ENCODE measurements around the gene IL31RA.

Gene IL31RA

DNA sequence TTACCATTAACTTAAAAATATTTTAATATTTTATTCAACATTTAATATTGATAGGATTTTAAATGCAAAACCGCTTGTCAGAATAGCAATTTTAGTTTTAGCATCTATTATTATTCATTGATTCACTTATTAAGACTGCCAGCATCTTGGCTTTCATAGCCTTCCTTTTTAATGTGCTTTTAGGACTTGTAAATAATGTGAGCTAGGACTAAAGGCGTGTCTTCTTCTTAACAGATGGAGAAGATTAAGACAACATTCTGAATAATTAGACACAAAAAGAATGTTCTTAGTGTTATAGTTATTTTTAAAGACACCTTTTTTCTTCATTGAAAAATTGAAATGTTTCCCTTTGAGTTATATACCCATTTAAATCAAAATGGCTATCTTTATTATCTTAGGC is 6.9 kb downstream of the IL31RA start:
- no peak for DNase-seq (ENCODE audit: low read depth in 1 of 2, low spot score in 1 of 2)

DNA sequence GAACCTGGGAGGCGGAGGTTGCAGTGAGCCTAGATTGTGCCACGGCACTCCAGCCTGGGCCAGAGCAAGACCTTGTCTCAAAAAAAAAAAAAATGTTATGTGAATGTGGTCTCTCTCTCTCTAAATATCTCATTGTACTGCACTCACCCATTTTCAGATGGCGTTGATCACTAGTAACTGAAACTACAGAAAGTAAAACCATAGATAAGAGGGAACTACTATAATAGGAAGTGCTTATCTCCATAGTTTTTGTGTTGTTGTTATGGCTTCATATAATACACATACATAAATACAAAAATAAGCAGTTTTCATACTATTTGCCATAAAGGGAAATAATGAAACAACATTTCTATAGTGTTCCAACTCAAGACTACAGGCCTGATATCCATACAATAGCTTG is 9.1 kb downstream of the IL31RA start:
- DNase-seq (ENCODE audit: low read depth in 1 of 2, low spot score in 1 of 2): no peak

GRCh38 chr5:55860709-55861108 is 9.6 kb downstream of the IL31RA start:
- DNase-seq (ENCODE audit: low read depth in 1 of 2, low spot score in 1 of 2): no peak

DNA sequence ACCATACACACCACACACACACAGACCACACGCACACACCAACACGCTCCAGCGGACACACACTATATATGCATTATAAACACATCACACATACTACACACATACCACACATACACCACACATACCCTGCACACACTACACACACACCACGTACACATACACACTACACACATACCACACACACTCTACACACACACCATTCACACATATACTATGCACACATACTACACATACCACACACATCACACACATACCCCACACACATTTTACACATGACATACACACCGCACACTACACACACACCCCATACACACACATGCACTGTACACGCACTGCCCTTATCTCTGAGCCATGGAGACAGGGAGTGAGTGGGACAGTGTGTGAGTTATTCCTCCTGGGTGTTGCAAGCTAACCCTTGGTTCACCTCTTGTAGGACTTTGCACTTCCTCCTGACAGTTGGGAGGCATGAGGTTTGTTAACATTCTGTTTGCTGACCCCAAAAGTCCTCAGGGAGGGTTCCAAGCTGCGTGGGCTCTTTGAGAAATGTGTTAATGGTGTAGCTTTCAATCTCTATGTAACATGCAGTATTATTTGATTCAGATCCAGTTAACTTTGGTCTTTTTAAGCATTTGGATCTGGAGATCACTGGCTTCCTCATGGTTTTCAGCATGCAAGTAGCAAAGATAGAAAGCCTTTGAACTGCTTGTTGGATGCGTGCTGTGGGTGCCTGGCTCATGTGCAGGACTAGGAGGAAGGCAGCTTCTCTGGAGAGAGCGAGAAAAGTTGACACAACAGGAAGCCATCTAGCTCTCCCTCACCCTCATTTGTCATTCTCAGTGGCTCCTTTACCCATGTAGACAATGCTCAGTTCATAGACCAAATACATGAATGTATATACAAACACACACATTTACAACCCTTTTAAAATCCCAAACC is 13.7 kb downstream of the IL31RA start:
- DNase-seq (ENCODE audit: low read depth in 1 of 2, low spot score in 1 of 2): no peak

- DNase-seq (ENCODE audit: low read depth in 1 of 2, low spot score in 1 of 2): no peak
Observed at GRCh38 chr5:55865831-55866230, 14.7 kb downstream of the IL31RA start.

GRCh38 chr5:55866485-55866884 is 15.3 kb downstream of the IL31RA start:
- DNase-seq (ENCODE audit: low read depth in 1 of 2, low spot score in 1 of 2): no peak

DNA sequence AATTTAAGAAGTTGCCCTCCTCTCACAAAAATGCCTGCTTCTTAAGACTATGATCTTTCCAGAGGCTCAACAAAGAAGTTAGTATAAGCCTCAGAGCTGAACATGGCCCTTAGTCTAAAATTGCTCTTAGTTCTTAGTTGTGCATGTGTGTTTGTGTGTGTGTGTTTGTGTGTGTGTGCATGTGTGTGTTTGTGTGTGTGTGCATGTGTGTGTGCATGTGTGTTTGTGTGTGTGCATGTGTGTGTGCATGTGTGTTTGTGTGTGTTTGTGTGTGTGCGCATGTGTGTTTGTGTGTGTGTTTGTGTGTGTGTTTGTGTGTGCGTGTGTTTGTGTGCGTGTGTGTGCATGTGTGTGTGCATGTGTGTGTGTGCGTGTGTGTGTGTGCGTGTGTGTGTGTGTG is 15.8 kb downstream of the IL31RA start:
- DNase-seq (ENCODE audit: low read depth in 1 of 2, low spot score in 1 of 2): no peak

- peak; percentile 10 to 47 for DNase-seq (ENCODE audit: low read depth in 1 of 2, low spot score in 1 of 2)
Observed at GRCh38 chr5:55868846-55869245, 17.7 kb downstream of the IL31RA start.

DNA sequence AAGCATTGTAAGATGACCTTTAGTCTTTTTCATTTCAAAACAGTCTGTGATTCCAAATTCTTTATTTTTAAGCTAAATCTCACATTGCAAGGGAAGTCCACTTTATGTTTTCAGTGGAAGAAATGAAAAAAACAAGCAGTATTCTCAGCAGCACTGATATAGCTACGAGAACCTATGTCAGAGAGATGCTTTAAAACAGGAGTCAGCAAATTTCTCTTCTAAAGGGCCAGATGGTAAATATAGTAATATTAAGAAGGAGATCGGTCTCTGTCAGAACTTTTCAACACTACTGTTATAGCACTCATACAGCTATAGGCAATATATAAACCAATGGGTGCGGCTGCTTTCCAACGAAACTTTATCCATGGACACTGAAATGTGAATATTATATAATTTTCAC is 18.7 kb downstream of the IL31RA start:
- DNase-seq (ENCODE audit: low read depth in 1 of 2, low spot score in 1 of 2): no peak

GRCh38 chr5:55873234-55873633 is 22.1 kb downstream of the IL31RA start:
- no peak for DNase-seq (ENCODE audit: low read depth in 1 of 2, low spot score in 1 of 2)

DNA sequence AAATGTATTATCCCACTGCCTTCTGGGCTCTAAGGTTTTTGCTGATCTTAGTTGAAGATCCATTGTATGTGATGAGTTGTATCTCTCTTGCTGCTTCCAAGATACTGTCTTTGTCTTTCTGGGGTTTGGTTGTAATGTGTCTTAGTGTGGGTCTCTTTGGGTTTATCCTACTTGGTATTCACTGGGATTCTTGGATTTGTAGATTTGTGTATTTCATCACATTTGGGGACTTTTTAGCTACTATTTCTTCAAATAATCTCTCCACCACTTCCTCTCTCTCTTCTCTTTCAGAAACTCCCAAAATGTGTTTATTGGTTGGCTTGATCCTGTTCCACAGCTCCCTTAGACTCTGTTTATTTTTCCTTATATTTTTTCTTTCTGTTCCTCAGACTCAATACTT is 26.5 kb downstream of the IL31RA start:
- DNase-seq (ENCODE audit: low read depth in 1 of 2, low spot score in 1 of 2): no peak

DNA sequence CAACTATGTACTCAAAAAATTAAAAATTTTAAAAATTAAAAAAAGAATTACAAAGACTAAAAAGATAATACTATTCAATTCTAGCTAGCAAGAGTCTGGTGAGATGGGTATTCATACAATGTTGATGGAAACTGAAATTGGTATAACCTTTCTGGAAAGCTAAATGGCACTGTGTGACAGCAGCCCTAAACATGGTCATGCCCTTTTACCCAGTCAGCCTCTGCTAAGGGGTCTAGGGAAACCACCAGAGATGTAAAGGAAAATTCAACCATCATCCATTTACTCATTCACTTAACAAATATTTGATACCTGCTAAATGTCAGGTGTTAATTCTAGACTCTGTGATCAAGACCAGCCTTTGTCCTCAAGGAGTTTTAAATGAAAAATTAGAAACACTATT is 29.3 kb downstream of the IL31RA start:
- no peak for DNase-seq (ENCODE audit: low read depth in 1 of 2, low spot score in 1 of 2)

DNA sequence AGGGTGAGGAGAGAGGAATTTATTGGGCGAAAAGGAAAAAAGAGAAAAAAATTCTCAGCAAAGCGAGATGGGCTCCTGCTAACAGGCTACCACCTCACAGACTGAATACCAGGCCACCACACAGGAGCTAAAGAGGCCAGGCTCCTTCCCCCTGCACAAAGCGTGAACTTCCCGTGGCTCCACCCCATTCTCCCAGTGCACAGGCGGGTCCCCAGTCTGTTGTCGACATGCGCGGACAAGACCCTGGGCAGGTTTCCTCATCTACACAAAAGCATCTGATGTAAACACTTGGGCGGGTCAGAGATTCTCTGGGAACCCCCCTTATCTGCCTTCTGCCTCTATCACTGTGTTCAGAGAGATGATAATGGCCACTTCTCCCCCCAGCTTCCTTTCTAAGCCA is 34.2 kb downstream of the IL31RA start:
- DNase-seq (ENCODE audit: low read depth in 1 of 2, low spot score in 1 of 2): no peak

- no peak for DNase-seq (ENCODE audit: low read depth in 1 of 2, low spot score in 1 of 2)
Observed at GRCh38 chr5:55888205-55888604, 37.0 kb downstream of the IL31RA start.

- DNase-seq (ENCODE audit: low read depth in 1 of 2, low spot score in 1 of 2): no peak
Observed at GRCh38 chr5:55892479-55892878, 41.3 kb downstream of the IL31RA start.

GRCh38 chr5:55894135-55894534 is 43.0 kb downstream of the IL31RA start:
- no peak for DNase-seq (ENCODE audit: low read depth in 1 of 2, low spot score in 1 of 2)

GRCh38 chr5:55895346-55895745 is 44.2 kb downstream of the IL31RA start:
- DNase-seq (ENCODE audit: low read depth in 1 of 2, low spot score in 1 of 2): no peak

DNA sequence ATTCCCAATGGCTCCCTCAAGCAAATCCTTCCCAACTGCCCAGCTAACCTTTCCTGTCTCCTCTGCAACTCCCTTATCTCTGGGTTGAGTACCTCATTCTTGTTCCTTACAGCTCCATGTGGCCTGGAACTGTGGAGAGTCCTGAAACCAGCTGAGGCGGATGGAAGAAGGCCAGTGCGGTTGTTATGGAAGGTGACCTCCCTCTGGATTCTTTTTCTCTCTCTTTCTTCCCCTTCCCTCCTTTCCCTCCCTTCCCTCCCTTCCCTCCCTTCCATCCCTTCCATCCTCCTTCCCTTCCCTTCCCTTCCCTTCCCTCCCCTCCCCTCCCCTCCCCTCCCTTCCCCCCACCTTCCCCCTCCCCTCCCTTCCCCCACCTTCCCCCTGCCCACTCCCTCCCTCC is 45.1 kb downstream of the IL31RA start:
- DNase-seq (ENCODE audit: low read depth in 1 of 2, low spot score in 1 of 2): no peak

DNA sequence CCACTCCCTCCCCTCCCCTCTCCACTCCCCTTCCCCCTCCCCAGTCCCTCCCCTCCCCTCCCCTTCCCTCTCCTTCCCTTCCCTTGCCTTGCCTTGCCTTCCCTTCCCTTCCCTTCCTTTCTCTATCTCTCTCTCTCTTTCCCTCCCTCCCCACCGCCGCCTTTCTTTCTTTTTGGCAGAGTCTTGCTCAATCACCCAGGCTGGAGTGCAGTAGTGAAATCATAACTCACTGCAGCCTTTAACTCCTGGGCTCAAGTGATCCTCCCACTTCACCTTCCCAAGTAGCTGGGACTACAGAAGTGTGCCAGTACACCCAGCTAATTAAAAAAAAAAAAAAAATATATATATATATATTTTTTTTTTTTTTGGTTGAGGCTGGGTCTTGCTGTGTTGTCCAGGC is 45.5 kb downstream of the IL31RA start:
- no peak for DNase-seq (ENCODE audit: low read depth in 1 of 2, low spot score in 1 of 2)

- no peak for DNase-seq (ENCODE audit: low read depth in 1 of 2, low spot score in 1 of 2)
Observed at GRCh38 chr5:55897206-55897894, 46.2 kb downstream of the IL31RA start.

DNA sequence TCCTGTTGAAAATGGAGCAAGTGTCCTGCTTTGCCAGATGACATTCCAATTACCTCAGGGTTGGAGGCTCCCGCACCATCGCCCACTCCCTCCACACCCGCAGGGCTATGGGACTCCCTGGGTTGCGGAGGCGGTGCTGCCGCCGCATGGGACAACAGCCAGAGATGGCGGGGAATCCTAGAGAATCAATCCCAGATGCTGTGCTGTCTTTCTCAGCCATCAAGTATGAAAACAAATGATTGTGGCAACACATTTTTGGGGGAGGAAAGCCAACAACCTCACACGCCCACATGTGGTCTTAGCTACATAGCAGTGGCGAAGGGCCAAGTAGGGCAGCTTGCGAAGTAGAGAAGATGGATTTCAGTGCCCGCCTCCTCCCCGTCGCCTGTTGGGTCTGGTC is 46.7 kb downstream of the IL31RA start:
- DNase-seq (ENCODE audit: low read depth in 1 of 2, low spot score in 1 of 2): no peak

DNA sequence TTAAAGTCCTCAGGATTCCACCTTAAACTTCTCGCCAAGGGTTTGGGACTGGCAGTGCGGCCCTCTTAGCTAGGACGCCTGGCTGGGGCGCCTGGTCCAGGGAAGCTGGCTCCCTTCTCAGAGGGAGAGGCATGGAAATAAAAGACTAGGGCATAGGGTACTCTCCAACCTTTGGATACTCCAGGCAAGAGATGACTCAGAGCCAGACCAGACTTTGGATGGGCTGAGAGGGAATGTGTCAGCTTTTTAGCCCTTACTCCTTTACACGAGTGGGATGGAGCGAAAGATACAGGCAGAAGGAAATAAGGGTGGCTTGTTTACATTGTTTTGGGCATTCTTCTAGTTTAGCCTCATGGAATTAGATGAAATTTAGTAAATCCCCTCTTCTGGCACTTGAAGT is 48.2 kb downstream of the IL31RA start:
- DNase-seq (ENCODE audit: low read depth in 1 of 2, low spot score in 1 of 2): no peak

DNA sequence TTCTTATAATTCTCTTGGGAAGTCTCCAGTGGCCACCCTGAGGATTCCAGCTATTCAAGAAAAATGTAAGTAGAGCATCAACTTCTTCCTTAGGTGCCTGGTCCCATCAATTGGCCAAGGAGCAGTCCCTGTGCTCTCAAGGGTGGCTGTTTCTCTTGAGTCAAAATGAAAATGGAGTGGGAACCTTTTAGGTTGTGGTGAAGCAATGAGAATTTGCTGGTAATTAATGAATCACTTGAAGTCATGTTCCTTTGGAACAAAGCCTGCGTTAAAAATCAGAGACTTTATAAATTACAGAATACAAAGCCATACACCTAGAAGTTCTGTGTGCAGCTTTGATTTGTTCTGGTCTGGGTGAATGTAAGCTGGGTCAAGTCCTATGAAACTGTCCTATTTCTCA is 48.9 kb downstream of the IL31RA start:
- DNase-seq (ENCODE audit: low read depth in 1 of 2, low spot score in 1 of 2): no peak
